ENCODE results near the gene ERICH2.

Gene ERICH2

GRCh38 chr2:170813611-170814532, 43.7 kb downstream of the ERICH2 start:
- peak; percentile 61 for DNase-seq (ENCODE audit: low read depth)

GRCh38 chr2:170814533-170815230, 44.5 kb downstream of the ERICH2 start:
- DNase-seq (ENCODE audit: low read depth), result no peak
- no peak for TF ChIP-seq CTCF (IDR thresholded peaks at IDR 0.05; ENCODE audit: low read length, missing control alignments)
- H3K4me3 ChIP-seq (replicated peaks; ENCODE audit: low read depth, low read length), result no peak overlapping the region

More at GRCh38 chr2:170813611-170814532, 43.7 kb downstream of the ERICH2 start:
- TF ChIP-seq CTCF (IDR thresholded peaks at IDR 0.05; ENCODE audit: low read length, missing control alignments), result no peak
- no peak overlapping the region for H3K4me3 ChIP-seq (replicated peaks; ENCODE audit: low read depth, low read length)

GRCh38 chr2:170815311-170815710, 45.1 kb downstream of the ERICH2 start:
- H3K4me3 ChIP-seq (replicated peaks; ENCODE audit: low read depth, low read length), result no peak overlapping the region
- TF ChIP-seq CTCF (IDR thresholded peaks at IDR 0.05; ENCODE audit: low read length, missing control alignments), result no peak
- DNase-seq (ENCODE audit: low read depth), result no peak

GRCh38 chr2:170815746-170816503, 45.7 kb downstream of the ERICH2 start:
- peak; percentile 57 for TF ChIP-seq CTCF (IDR thresholded peaks at IDR 0.05; ENCODE audit: low read length, missing control alignments)
- H3K4me3 ChIP-seq (replicated peaks; ENCODE audit: low read depth, low read length), result no peak overlapping the region
- DNase-seq (ENCODE audit: low read depth), result peak; percentile 46

- peak; percentile 33 for DNase-seq (ENCODE audit: low read depth)
- peak within 1 kb of the TSS; percentile 27 for H3K4me3 ChIP-seq (replicated peaks; ENCODE audit: low read depth, low read length)
- no peak for TF ChIP-seq CTCF (IDR thresholded peaks at IDR 0.05; ENCODE audit: low read length, missing control alignments)
These were observed 46.4 kb downstream of the ERICH2 start, which contains the start of gene GAD1 for GRCh38 chr2:170816504-170817092. GAD1 (plus strand) TSS chr2:170816887; CDS start chr2:170818592, 1,705 bp downstream.

Data from fibroblast of pulmonary artery (primary cell).